ENCODE measurements around the gene LRP2BP. TPM values are rescaled to one million over a fixed set of nuclear protein-coding genes. Genes with fewer than 3 reads are reported as not detected.
"Not testable (repeated sequence)": the region's sequence is repeated elsewhere in the genome, so short reads cannot be mapped to it uniquely, and the experiment has no call there.

LRP2BP gene
- total RNA-seq, 1 donor from 2014 or later = 0.47 TPM

DNA sequence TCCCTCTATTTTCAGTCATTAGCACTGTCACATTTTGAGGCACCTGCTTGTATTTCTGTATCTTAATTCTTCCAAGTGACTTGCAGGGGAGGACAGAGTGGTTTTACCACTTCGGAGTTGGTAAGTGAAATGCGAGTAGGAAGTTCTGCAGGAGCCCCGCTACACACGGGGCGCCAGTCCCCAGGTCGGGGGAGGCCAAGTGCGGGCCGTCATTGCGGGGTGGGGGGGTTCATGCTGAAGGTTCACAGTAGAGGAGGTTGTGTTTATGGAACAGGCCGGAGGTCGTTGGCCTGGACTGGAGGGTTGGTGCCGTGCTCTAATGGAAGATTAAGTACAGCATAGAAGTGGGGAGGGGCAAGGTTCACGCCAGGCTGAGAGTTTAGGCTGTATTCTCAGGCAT is 44.0 kb downstream of the LRP2BP start:
- no peak overlapping the region for H3K4me3 Mint-ChIP-seq
- H3K27ac Mint-ChIP-seq = no peak overlapping the region
- intact Hi-C loops (cut with micrococcal nuclease) = no loop called here
- no peaks in the 10 kb centered on the region for H3K9me3 Mint-ChIP-seq
- peaks cover 4% of the 10 kb centered on the region for H3K4me1 Mint-ChIP-seq (ENCODE audit: low read depth)
- peaks cover 56% of the 10 kb centered on the region for H3K36me3 Mint-ChIP-seq (ENCODE audit: low read depth)
- no peak for DNase-seq (ENCODE audit: low spot score)
- no peaks in the 10 kb centered on the region for H3K27me3 Mint-ChIP-seq (ENCODE audit: insufficient read depth)

DNA sequence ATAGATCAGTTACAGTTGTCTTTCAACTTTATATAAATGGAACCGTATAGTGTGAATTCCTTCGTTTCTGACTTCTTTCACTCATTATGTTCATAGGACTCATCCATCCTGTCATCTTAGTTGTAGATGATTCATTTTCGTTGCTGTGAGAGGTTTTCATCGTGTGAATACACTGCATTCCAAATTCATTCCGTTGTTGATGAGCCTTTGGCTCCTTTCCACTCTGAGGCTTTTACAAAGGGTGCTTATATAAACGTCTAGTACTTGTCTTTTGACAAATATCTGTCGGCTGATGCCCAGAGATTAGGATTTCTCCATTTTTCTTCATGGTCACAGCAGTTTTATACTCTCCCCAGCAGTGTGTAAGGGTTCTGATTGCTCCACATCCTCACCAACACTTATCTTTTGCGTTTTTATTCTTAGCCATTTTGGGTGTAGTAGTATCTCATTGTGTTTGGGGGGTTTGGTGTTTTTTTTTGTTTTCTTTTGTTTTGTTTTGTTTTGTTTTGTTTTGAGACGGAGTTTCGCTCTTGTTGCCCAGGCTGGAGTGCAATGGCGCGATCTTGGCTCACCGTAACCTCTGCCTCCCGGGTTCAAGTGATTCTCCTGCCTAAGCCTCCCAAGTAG is 48.6 kb downstream of the LRP2BP start:
- H3K9me3 Mint-ChIP-seq = no peaks in the 10 kb centered on the region
- intact Hi-C loops (cut with micrococcal nuclease) = loop anchor here (10.0 kb wide), 1 partner anchor 502 kb away; no protein-coding TSS in a partner anchor

DNA sequence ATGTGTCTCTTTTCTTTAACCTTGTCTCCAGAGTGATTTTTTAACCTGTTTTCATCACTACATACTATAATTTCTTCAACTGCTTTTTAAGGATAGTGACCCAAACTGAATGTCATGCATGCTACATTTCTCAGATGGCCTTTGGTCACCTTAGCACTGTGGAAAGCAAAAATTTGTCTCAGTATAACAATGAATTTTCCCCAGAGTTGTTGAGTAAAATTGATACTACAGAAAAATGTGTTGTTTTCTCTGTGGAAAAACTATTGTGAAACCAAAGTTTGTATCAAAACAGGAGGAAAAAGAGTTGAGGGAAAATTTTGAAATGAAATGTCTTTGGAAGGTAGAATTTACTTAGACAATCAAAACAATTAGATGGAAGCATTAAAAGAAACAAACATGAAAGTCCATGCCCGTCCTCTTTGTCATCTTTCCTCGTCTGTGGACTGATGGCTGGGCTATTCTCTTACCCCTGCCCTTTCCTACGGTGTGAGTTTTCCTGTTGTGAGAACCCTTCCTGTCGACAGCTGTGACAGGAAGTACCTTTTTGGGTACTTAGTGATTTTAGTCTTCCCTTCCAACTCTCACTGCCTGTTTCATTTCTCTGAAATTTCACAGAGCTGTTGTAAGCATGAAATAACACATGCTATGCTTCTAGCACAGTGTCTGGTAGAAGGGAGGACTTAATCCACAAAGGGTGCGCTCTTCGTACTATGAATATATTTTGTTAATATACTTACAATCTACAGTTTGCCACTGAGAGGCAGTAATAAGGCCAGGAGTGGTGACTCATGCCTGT is 50.8 kb downstream of the LRP2BP start:
- peaks cover 58% of the 10 kb centered on the region for H3K4me1 Mint-ChIP-seq (ENCODE audit: low read depth)
- H3K9me3 Mint-ChIP-seq = no peaks in the 10 kb centered on the region
- peak overlapping the region; percentile 89 for H3K27ac Mint-ChIP-seq
- DNase-seq (ENCODE audit: low spot score) = no peak
- peak overlapping the region; percentile 38 for H3K4me3 Mint-ChIP-seq
- no peaks in the 10 kb centered on the region for H3K27me3 Mint-ChIP-seq (ENCODE audit: insufficient read depth)
- peaks cover 49% of the 10 kb centered on the region for H3K36me3 Mint-ChIP-seq (ENCODE audit: low read depth)
- intact Hi-C loops (cut with micrococcal nuclease) = loop anchor here (1.0 to 10.0 kb wide), 4 partner anchors 51 to 500 kb away; partner anchors contain the start of gene ANKRD37

More for the DNA sequence above, 48.6 kb downstream of the LRP2BP start:
- H3K4me3 Mint-ChIP-seq = no peak overlapping the region
- H3K27me3 Mint-ChIP-seq (ENCODE audit: insufficient read depth) = no peaks in the 10 kb centered on the region
- H3K4me1 Mint-ChIP-seq (ENCODE audit: low read depth) = peaks cover 37% of the 10 kb centered on the region
- peaks cover 49% of the 10 kb centered on the region for H3K36me3 Mint-ChIP-seq (ENCODE audit: low read depth)
- no peak overlapping the region for H3K27ac Mint-ChIP-seq
- DNase-seq (ENCODE audit: low spot score) = no peak

DNA sequence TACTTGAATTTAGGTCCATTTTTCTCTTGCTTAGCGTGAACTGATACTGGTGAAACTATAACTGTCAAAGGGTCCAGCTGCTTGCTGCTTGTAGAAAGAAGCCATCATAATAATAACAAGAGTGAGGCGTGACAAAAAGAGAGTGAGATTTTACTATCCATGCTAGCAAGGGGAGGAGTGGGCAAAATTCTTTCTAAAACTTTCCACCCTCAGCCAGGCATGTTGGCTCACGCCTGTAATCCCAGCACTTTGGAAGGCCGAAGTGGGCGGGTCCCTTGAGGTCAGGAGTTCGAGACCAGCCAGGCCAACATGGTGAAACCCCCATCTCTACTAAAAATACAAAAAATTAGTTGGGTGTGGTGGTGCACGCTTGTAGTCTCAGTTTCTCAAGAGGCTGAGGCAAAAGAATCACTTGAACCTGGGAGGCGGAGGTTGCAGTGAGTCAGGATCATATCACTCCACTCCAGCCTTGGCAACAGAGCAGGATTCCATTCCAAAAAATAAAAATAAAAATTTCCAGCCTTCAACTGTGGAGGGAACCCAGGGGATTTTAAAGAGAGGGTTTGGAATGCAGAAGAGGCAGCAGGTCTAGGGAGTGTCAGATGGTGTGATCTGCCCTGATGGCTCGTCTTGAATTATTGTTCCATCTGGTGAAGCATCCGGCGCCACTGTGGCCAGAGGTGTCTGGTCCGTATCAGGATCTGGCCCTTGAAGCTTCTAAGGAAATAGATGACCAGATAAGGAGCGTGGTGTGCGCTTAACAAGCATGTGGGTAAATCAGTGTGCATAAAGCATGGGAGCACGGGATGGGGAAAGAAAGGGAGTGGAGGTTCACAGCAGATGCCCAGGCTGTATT is 51.8 kb downstream of the LRP2BP start:
- Mint-ChIP-seq H3K9me3 (peaks cover 2% of the 10 kb centered on the region), H3K36me3 (ENCODE audit: low read depth) (peaks cover 47% of the 10 kb centered on the region), H3K4me1 (ENCODE audit: low read depth) (peaks cover 68% of the 10 kb centered on the region), H3K27me3 (ENCODE audit: insufficient read depth) (no peaks in the 10 kb centered on the region), H3K4me3 (peak overlapping the region; percentile 51), H3K27ac (peak overlapping the region; percentile 89)
- intact Hi-C loops (cut with micrococcal nuclease) = loop anchor here (2.0 to 10.0 kb wide), 3 partner anchors 97 to 499 kb away; no protein-coding TSS in a partner anchor
- no peak for DNase-seq (ENCODE audit: low spot score)

DNA sequence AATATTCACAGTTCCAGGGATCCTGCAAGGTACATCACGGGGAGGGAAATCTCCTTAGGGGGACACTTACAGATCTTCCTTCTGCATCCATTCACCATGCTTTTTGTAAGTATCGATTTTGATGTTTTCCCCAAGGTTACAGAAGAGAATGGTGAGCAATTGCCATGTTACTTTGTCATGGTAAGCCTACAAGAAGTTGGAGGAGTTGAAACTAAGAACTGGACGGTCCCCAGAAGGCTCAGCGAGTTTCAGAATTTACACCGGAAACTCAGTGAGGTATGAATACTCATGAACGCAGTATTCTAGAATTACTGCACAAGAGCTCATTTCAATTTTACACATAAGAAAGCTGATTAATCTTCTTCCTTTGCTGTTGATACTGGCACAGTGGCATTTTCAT is 53.9 kb downstream of the LRP2BP start:
- intact Hi-C loops (cut with micrococcal nuclease) = loop anchor here (10.0 kb wide), 1 partner anchor 497 kb away; no protein-coding TSS in a partner anchor
- Mint-ChIP-seq H3K4me1 (ENCODE audit: low read depth) (peaks cover 74% of the 10 kb centered on the region), H3K4me3 (no peak overlapping the region), H3K27me3 (ENCODE audit: insufficient read depth) (no peaks in the 10 kb centered on the region), H3K9me3 (peaks cover 7% of the 10 kb centered on the region), H3K36me3 (ENCODE audit: low read depth) (peaks cover 43% of the 10 kb centered on the region), H3K27ac (peak overlapping the region; percentile 16)
- DNase-seq (ENCODE audit: low spot score) = no peak

DNA sequence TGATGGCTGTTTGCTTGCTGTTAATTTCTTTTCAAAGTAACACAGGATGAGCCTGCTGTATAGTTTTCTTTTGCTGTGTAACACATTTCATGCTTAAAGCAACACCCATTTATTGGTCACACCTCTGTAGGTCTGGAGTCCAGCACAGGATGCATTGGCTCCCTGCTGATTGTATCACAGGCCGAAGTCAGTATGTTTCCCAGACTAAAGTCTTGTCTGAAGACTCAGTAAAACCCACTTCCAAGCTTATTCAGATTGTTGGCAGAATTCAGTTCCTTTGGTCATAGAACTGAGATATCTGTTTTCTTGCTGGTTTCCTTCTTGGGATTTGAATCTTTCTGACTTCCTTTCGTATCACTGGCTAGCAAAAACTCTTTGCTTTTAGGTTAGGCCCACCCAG is 54.3 kb downstream of the LRP2BP start:
- intact Hi-C loops (cut with micrococcal nuclease) = loop anchor here (10.0 kb wide), 1 partner anchor 497 kb away; no protein-coding TSS in a partner anchor
- DNase-seq (ENCODE audit: low spot score) = no peak
- H3K27ac Mint-ChIP-seq = no peak overlapping the region
- no peak overlapping the region for H3K4me3 Mint-ChIP-seq
- H3K9me3 Mint-ChIP-seq = peaks cover 7% of the 10 kb centered on the region
- H3K27me3 Mint-ChIP-seq (ENCODE audit: insufficient read depth) = no peaks in the 10 kb centered on the region
- H3K36me3 Mint-ChIP-seq (ENCODE audit: low read depth) = peaks cover 43% of the 10 kb centered on the region
- H3K4me1 Mint-ChIP-seq (ENCODE audit: low read depth) = peaks cover 74% of the 10 kb centered on the region

DNA sequence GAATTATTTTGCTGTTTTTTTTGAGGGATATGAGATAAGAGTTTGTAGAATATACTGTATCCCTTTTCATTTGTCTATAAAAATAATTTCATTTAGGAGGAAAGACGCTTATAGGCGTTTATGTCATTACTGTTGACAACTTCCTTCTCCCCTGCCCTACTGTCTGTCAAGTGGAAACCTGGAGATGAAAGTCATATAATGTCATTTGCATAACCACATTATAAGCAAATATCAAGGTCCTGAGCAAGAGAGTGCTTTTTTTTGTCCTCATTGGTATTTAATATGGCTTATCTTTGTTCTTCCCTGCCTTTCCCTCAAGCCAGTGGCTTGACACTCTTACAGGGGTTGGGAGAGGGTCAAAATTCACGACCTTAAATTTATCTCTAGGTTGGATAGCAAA is 55.8 kb downstream of the LRP2BP start:
- Mint-ChIP-seq H3K27ac (no peak overlapping the region), H3K4me1 (ENCODE audit: low read depth) (peaks cover 68% of the 10 kb centered on the region), H3K4me3 (no peak overlapping the region), H3K9me3 (peaks cover 7% of the 10 kb centered on the region), H3K27me3 (ENCODE audit: insufficient read depth) (no peaks in the 10 kb centered on the region), H3K36me3 (ENCODE audit: low read depth) (peaks cover 43% of the 10 kb centered on the region)
- DNase-seq (ENCODE audit: low spot score) = no peak
- intact Hi-C loops (cut with micrococcal nuclease) = loop anchor here (10.0 kb wide), 1 partner anchor 495 kb away; no protein-coding TSS in a partner anchor

DNA sequence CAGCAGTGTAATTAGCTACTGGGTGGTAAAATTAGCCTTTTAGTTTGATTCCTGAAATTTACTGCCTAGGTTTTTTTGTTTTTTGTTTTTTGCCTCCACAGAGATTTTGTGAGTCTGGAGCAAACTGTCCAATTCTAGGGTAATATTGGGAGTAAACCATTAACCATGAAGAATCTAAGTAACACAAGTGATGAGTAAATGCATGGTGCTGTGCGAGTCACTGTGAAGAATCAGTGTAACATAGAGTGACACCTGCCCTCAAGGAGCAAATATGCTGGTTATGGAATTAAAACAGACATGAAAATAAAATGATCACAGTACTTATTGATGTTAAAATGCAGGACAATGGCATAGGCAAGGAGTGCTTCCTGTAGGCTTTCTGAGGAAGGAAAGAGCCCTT is 60.1 kb downstream of the LRP2BP start:
- Mint-ChIP-seq H3K27me3 (ENCODE audit: insufficient read depth) (no peaks in the 10 kb centered on the region), H3K4me3 (no peak overlapping the region), H3K9me3 (peaks cover 7% of the 10 kb centered on the region), H3K4me1 (ENCODE audit: low read depth) (peaks cover 34% of the 10 kb centered on the region), H3K27ac (no peak overlapping the region), H3K36me3 (ENCODE audit: low read depth) (peaks cover 29% of the 10 kb centered on the region)
- intact Hi-C loops (cut with micrococcal nuclease) = no loop called here
- DNase-seq (ENCODE audit: low spot score) = no peak

DNA sequence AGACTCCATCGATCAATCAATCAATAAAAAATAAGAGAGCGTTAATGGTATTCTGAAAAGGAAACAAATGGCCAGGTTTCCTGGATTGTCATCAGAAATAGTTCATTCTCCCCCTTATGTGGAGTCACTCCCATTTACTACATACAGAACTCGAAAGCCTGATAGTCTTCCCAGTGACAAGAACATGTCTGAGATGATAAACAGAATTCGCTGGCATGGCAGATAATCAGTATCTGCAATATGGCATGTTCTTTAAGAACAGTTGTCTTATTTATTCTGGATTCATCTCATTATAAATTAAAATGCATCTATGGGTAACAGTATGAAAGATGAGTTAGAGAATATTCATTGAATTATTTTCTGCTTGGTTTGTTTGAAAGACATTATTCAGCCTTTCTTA is 61.4 kb downstream of the LRP2BP start:
- Mint-ChIP-seq H3K27me3 (ENCODE audit: insufficient read depth) (no peaks in the 10 kb centered on the region), H3K36me3 (ENCODE audit: low read depth) (peaks cover 29% of the 10 kb centered on the region), H3K9me3 (peaks cover 7% of the 10 kb centered on the region), H3K4me1 (ENCODE audit: low read depth) (peaks cover 22% of the 10 kb centered on the region), H3K27ac (no peak overlapping the region), H3K4me3 (no peak overlapping the region)
- intact Hi-C loops (cut with micrococcal nuclease) = no loop called here
- no peak for DNase-seq (ENCODE audit: low spot score)

DNA sequence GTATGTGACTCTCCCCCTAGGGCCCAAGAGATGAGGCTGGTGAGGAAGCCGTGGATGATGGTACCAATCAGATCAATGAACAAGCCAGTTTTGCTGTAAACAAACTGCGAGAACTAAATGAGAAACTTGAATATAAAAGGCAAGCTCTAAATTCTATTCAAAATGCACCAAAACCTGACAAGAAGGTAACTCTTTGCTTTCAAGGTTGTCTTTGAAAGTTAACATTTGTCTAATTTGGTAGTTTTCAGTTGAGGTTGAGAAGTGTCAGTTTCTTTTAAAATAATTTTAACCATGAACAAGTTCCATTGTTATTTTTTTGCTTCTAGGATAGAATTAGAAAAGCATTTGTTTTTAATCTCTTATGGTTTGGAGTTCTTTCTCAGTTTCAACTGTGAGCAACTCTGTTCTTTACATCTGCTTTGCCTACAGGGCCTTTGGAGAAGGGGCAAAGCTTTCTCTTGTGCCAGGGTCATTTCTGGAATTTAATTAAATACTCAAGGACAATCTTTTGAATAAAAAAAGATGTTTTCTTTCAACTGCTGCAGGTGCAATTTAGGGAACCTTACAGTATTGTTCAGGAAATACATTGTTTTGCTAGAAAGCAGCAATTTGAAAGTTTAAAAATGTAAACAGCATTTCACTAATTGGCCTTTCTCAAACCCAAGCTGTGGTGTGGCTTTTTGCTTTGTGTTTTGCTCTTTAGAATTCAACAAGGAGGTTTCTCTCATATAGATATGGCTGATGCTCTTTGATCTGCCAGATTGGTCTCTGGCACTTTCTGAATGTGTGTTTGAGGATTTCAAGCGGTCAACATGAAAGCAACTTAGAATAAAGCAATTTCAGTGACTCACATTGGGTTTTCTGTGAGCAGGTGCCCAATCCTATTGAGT is 62.9 kb downstream of the LRP2BP start:
- H3K4me3 Mint-ChIP-seq = no peak overlapping the region
- no peak overlapping the region for H3K27ac Mint-ChIP-seq
- H3K4me1 Mint-ChIP-seq (ENCODE audit: low read depth) = peaks cover 18% of the 10 kb centered on the region
- peaks cover 27% of the 10 kb centered on the region for H3K36me3 Mint-ChIP-seq (ENCODE audit: low read depth)
- H3K27me3 Mint-ChIP-seq (ENCODE audit: insufficient read depth) = no peaks in the 10 kb centered on the region
- no peak for DNase-seq (ENCODE audit: low spot score)
- no peaks in the 10 kb centered on the region for H3K9me3 Mint-ChIP-seq
- intact Hi-C loops (cut with micrococcal nuclease) = no loop called here

DNA sequence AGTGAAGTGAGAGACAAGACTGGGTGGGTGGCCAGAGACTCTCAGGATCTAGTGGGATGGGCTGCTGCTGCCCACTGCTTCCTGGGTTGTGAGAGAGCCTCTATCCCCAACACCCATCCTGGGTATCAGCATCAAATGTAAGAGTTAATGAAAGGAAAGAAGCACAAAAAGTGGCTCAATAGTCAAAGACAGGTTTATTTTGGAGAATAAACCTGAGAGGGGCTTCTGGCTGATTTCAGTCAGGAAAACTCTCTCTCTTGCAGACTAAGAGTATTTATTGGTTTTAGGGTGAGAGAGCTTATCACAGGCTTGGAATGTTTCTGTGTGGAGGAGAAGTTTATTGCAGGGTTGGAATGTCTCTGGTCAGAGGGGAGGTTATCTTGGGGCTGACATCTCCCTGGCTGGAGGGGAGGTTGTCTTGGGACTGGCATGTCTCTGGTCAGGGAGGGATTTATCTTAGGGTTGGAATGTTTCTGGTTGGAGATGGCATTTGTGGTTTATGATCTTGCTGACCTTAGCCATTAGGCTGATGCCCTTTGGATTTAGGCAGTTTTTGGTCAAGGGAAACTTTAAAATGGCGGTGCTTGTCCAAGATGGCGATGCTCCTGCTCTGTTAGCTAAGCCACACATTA is 65.7 kb downstream of the LRP2BP start:
- DNase-seq (ENCODE audit: low spot score); H3K27me3 Mint-ChIP-seq (ENCODE audit: insufficient read depth); H3K27ac Mint-ChIP-seq; H3K4me1 Mint-ChIP-seq (ENCODE audit: low read depth); intact Hi-C loops (cut with micrococcal nuclease); H3K4me3 Mint-ChIP-seq; H3K9me3 Mint-ChIP-seq: not testable (repeated sequence)
- peaks cover 18% of the 10 kb centered on the region for H3K36me3 Mint-ChIP-seq (ENCODE audit: low read depth)

Measured in activated T-helper 1 cell treated with anti-CD3 and anti-CD28 coated beads, Interleukin-12 subunit alpha, Interleukin-12 subunit beta, Interleukin-2, Interleukin-4 antibody, amounts not matched to agents 30 ng/mL and 10 ng/mL and 1 ng/mL, durations not matched to agents 14 hours and 24 hours and 36 hours (primary cell).